ENCODE measurements around the gene KLHL25. TPM values are rescaled to one million over a fixed set of nuclear protein-coding genes. Genes with fewer than 3 reads are reported as not detected.

Gene KLHL25
- polyA plus RNA-seq, 1 donor, result 5.6 TPM

GRCh38 chr15:85717212-85717611 lies 77.5 kb downstream of the KLHL25 start:
- no peak for DNase-seq
- no peaks in the 10 kb centered on the region for H3K27me3 ChIP-seq (ENCODE audit: control insufficient read depth, insufficient read depth, low read length)
- no peak overlapping the region for H3K4me3 ChIP-seq (ENCODE audit: low read length)
- peaks cover 78% of the 10 kb centered on the region for H3K36me3 ChIP-seq (ENCODE audit: control insufficient read depth, insufficient read depth, low read length)
- no CpG with 5 or more reads among the region's 2 CpGs for WGBS (ENCODE audit: insufficient coverage, low lambda C conversion rate)
- no peak overlapping the region for H3K27ac ChIP-seq (ENCODE audit: low read length)
- no peaks in the 10 kb centered on the region for H3K4me1 ChIP-seq (ENCODE audit: control insufficient read depth, insufficient read depth, low read length)
- H3K9me3 ChIP-seq (ENCODE audit: control insufficient read depth, low read depth, low read length), result no peaks in the 10 kb centered on the region

GRCh38 chr15:85716261-85716660 lies 78.5 kb downstream of the KLHL25 start:
- Histone ChIP-seq H3K27ac (ENCODE audit: low read length) (no peak overlapping the region), H3K4me3 (ENCODE audit: low read length) (no peak overlapping the region), H3K9me3 (ENCODE audit: control insufficient read depth, low read depth, low read length) (no peaks in the 10 kb centered on the region), H3K36me3 (ENCODE audit: control insufficient read depth, insufficient read depth, low read length) (peaks cover 77% of the 10 kb centered on the region), H3K27me3 (ENCODE audit: control insufficient read depth, insufficient read depth, low read length) (no peaks in the 10 kb centered on the region), H3K4me1 (ENCODE audit: control insufficient read depth, insufficient read depth, low read length) (no peaks in the 10 kb centered on the region)
- no peak for DNase-seq
- 70% methylated on average over 2 of the region's 3 CpGs for WGBS (ENCODE audit: insufficient coverage, low lambda C conversion rate)

GRCh38 chr15:85711580-85712192 lies 83.0 kb downstream of the KLHL25 start:
- Histone ChIP-seq H3K4me3 (ENCODE audit: low read length) (no peak overlapping the region), H3K27me3 (ENCODE audit: control insufficient read depth, insufficient read depth, low read length) (no peaks in the 10 kb centered on the region), H3K36me3 (ENCODE audit: control insufficient read depth, insufficient read depth, low read length) (peaks cover 51% of the 10 kb centered on the region), H3K9me3 (ENCODE audit: control insufficient read depth, low read depth, low read length) (no peaks in the 10 kb centered on the region), H3K27ac (ENCODE audit: low read length) (no peak overlapping the region), H3K4me1 (ENCODE audit: control insufficient read depth, insufficient read depth, low read length) (peaks cover 22% of the 10 kb centered on the region)
- no CpG with 5 or more reads among the region's 7 CpGs for WGBS (ENCODE audit: insufficient coverage, low lambda C conversion rate)
- no peak for DNase-seq

GRCh38 chr15:85710340-85710842 lies 84.3 kb downstream of the KLHL25 start:
- no peak overlapping the region for H3K4me3 ChIP-seq (ENCODE audit: low read length)
- 94% methylated on average over 6 of the region's 7 CpGs for WGBS (ENCODE audit: insufficient coverage, low lambda C conversion rate)
- peaks cover 24% of the 10 kb centered on the region for H3K4me1 ChIP-seq (ENCODE audit: control insufficient read depth, insufficient read depth, low read length)
- H3K36me3 ChIP-seq (ENCODE audit: control insufficient read depth, insufficient read depth, low read length), result peaks cover 42% of the 10 kb centered on the region
- H3K27me3 ChIP-seq (ENCODE audit: control insufficient read depth, insufficient read depth, low read length), result no peaks in the 10 kb centered on the region
- H3K27ac ChIP-seq (ENCODE audit: low read length), result no peak overlapping the region
- no peaks in the 10 kb centered on the region for H3K9me3 ChIP-seq (ENCODE audit: control insufficient read depth, low read depth, low read length)
- no peak for DNase-seq

Measured in large intestine (tissue), 3 donors.